SK-N-SH (cell line): Measurements from ENCODE around the gene CSNK2A2. TPM values are rescaled to one million over a fixed set of nuclear protein-coding genes. Genes with fewer than 3 reads are reported as not detected.

Experiments used
- CTCF ChIA-PET: fragments of 300-600, 350-600 bp; formaldehyde crosslinking; extraction: SDS; loops from one replicate; lab custom pipeline; 2021; lab: Yijun Ruan, JAX
- POLR2A ChIA-PET: fragments of 350-600 bp; sonication (Branson Sonifier 250); formaldehyde crosslinking; extraction: SDS; loops from one replicate; lab custom pipeline; 2020; ENCODE audit warnings: antibody characterized with exemption, inconsistent platforms; lab: Yijun Ruan, JAX
- DNase-seq: peaks from one replicate; pipeline ENCODE4 v3.0.0; 2012
- H2AFZ ChIP-seq: fragments of 200-600 bp; sonication (generic); 2 replicates; pipeline ENCODE4 v1.8.1; 2016; ENCODE audit warnings: antibody characterized with exemption, mild to moderate bottlenecking, low read depth
- H3F3A ChIP-seq: fragments of 200-600 bp; sonication (generic); replicated peaks from 2 replicates; pipeline ENCODE3; 2016; ENCODE audit warnings: antibody characterized with exemption, mild to moderate bottlenecking; ENCODE audit not compliant: insufficient read depth
- H3K27ac ChIP-seq, 2 experiments: fragments of 200-500 bp in 1 of 2; fragments of 200-600 bp in 1 of 2; sonication (Bioruptor generic) in 1 of 2; sonication (generic), shearing (Covaris generic) in 1 of 2; 2 replicates each; pipeline versions ENCODE4 v1.5.1 to v1.6.1; 2014 to 2016; ENCODE audit warnings: low read depth in 2 of 2, inconsistent platforms in 1 of 2, low read length in 1 of 2, mild to moderate bottlenecking in 1 of 2, mixed read lengths in 1 of 2
- H3K27me3 ChIP-seq: fragments of 200-600 bp; sonication (generic), shearing (Covaris generic); 2 replicates; pipeline ENCODE4 v1.6.1; 2016; ENCODE audit warnings: mixed run types; ENCODE audit not compliant: insufficient read depth
- H3K36me3 ChIP-seq, 2 experiments: fragments of 200-500 bp in 1 of 2; fragments of 200-600 bp in 1 of 2; sonication (Bioruptor generic) in 1 of 2; sonication (generic) in 1 of 2; replicated peaks in 1 of 2; 2 replicates each; pipeline versions ENCODE3 to v1.5.1; 2014 to 2016; ENCODE audit warnings: low read length in 1 of 2, mild to moderate bottlenecking in 1 of 2; ENCODE audit not compliant: insufficient read depth in 2 of 2, control insufficient read depth in 1 of 2
- H3K4me1 ChIP-seq, 2 experiments: fragments of 200-500 bp in 1 of 2; fragments of 200-600 bp in 1 of 2; sonication (Bioruptor generic) in 1 of 2; sonication (generic), shearing (Covaris generic) in 1 of 2; 2 replicates each; pipeline versions ENCODE4 v1.5.1 to v1.6.1; 2014 to 2016; ENCODE audit warnings: low read depth in 1 of 2, low read length in 1 of 2, mixed run types in 1 of 2; ENCODE audit not compliant: insufficient read depth in 2 of 2, control insufficient read depth in 1 of 2
- H3K4me2 ChIP-seq: fragments of 200-600 bp; sonication (generic), shearing (Covaris generic); 2 replicates; pipeline ENCODE4 v1.6.1; 2017; ENCODE audit warnings: mixed run types
- H3K4me3 ChIP-seq, 2 experiments: fragments of 200-500 bp in 1 of 2; fragments of 200-600 bp in 1 of 2; sonication (Bioruptor generic) in 1 of 2; sonication (generic), shearing (Covaris generic) in 1 of 2; 2 replicates each; pipeline versions ENCODE4 v1.5.1 to v1.8.1; 2014 to 2016; ENCODE audit warnings: low read depth in 2 of 2, inconsistent platforms in 1 of 2, low read length in 1 of 2, mild to moderate bottlenecking in 1 of 2, mixed read lengths in 1 of 2, moderate library complexity in 1 of 2
- H3K79me2 ChIP-seq: fragments of 200-600 bp; sonication (generic); 2 replicates; pipeline ENCODE4 v1.8.1; 2017; ENCODE audit warnings: mild to moderate bottlenecking; ENCODE audit not compliant: insufficient read depth
- H3K9ac ChIP-seq: fragments of 200-600 bp; sonication (generic); 2 replicates; pipeline ENCODE4 v1.6.1; 2017; ENCODE audit warnings: mixed run types
- H3K9me2 ChIP-seq: fragments of 200-600 bp; sonication (generic); 2 replicates; pipeline ENCODE4 v1.6.1; 2017; ENCODE audit warnings: mixed run types
- H3K9me3 ChIP-seq: fragments of 200-600 bp; sonication (generic); 2 replicates; pipeline ENCODE4 v1.6.1; 2017; ENCODE audit warnings: mixed run types, mild to moderate bottlenecking, moderate library complexity
- H4K20me1 ChIP-seq: fragments of 200-600 bp; sonication (generic); 2 replicates; pipeline ENCODE4 v1.6.1; 2017; ENCODE audit warnings: mild to moderate bottlenecking, mixed run types; ENCODE audit not compliant: insufficient read depth
- ELF1 ChIP-seq: IDR thresholded peaks from 2 replicates; pipeline ENCODE4 v1.4.0; 2012
- EP300 ChIP-seq, 2 experiments: IDR thresholded peaks; 2 replicates each; pipeline versions ENCODE4 v1.4.0 to v1.6.1; 2012; ENCODE audit warnings: borderline replicate concordance in 1 of 2, low read depth in 1 of 2, low read length in 1 of 2
- JUND ChIP-seq: IDR thresholded peaks from 2 replicates; pipeline ENCODE4 v1.4.0; 2012
- MEF2A ChIP-seq: IDR thresholded peaks from 2 replicates; pipeline ENCODE4 v1.4.0; 2012; ENCODE audit warnings: low read depth, borderline replicate concordance
- MXI1 ChIP-seq: IDR thresholded peaks from 2 replicates; pipeline ENCODE4 v1.6.1; 2012; ENCODE audit warnings: mild to moderate bottlenecking, low read depth, low read length, improper control_type of control experiment
- NRF1 ChIP-seq: IDR thresholded peaks from 2 replicates; pipeline ENCODE4 v1.6.1; 2012; ENCODE audit warnings: low read depth, mild to moderate bottlenecking, low read length
- RAD21 ChIP-seq: IDR thresholded peaks from 2 replicates; pipeline ENCODE4 v1.6.1; 2012; ENCODE audit warnings: mild to moderate bottlenecking, low read length
- RCOR1 ChIP-seq: fragments of 150-350 bp; IDR thresholded peaks from 2 replicates; pipeline ENCODE4 v1.6.1; 2017; ENCODE audit warnings: antibody characterized with exemption, low read length
- RFX5 ChIP-seq: IDR thresholded peaks from 2 replicates; pipeline ENCODE4 v1.6.1; 2012; ENCODE audit warnings: mild to moderate bottlenecking, improper control_type of control experiment, low read length
- SIN3A ChIP-seq: IDR thresholded peaks from 2 replicates; pipeline ENCODE4 v1.6.1; 2012; ENCODE audit warnings: low read depth, mild to moderate bottlenecking, low read length, moderate library complexity, borderline replicate concordance
- TAF1 ChIP-seq: IDR thresholded peaks from 2 replicates; pipeline ENCODE4 v1.6.1; 2012; ENCODE audit warnings: low read depth, mild to moderate bottlenecking, low read length, moderate library complexity, borderline replicate concordance
- TEAD4 ChIP-seq: IDR thresholded peaks from 2 replicates; pipeline ENCODE4 v1.4.0; 2012; ENCODE audit warnings: mild to moderate bottlenecking, borderline replicate concordance; ENCODE audit not compliant: insufficient read depth
- YY1 ChIP-seq: IDR thresholded peaks from 2 replicates; pipeline ENCODE4 v1.4.0; 2012; ENCODE audit warnings: low read depth, mild to moderate bottlenecking
- polyA plus RNA-seq, 3 experiments: library from polyadenylated mRNA; depleted of rRNA; stranded (reverse); fragments of >200 nt; gene quantifications; 2 replicates each; pipeline ENCODE4 v1.2.3, GENCODE V29; 2012
- TF ChIP-seq, protein P1 (sequence below): IDR thresholded peaks from 2 replicates; pipeline ENCODE4 v1.6.1; 2012; ENCODE audit warnings: mild to moderate bottlenecking, low read depth, low read length, moderate library complexity
- TF ChIP-seq, protein P2 (sequence below): fragments of 150-350 bp; IDR thresholded peaks from 2 replicates; pipeline ENCODE4 v1.6.1; 2016; ENCODE audit warnings: mild to moderate bottlenecking, low read depth, low read length
- TF ChIP-seq, protein P3 (sequence below): IDR thresholded peaks from 2 replicates; pipeline ENCODE4; 2012
- TF ChIP-seq, protein P4 (sequence below): fragments of 150-350 bp; IDR thresholded peaks from 2 replicates; pipeline ENCODE4 v1.6.1; 2017; ENCODE audit warnings: antibody characterized with exemption, low read length, low read depth, borderline replicate concordance
- TF ChIP-seq, protein P5 (sequence below): fragments of 200-600 bp; sonication (generic); IDR thresholded peaks from 2 replicates; pipeline ENCODE4 v1.6.1; 2017; ENCODE audit warnings: antibody characterized with exemption, mild to moderate bottlenecking, moderate library complexity

Gene CSNK2A2
- polyA plus RNA-seq, 1 of the 3 experiments (the other 2 are of a cell fraction), result 25.8 TPM

DNA sequence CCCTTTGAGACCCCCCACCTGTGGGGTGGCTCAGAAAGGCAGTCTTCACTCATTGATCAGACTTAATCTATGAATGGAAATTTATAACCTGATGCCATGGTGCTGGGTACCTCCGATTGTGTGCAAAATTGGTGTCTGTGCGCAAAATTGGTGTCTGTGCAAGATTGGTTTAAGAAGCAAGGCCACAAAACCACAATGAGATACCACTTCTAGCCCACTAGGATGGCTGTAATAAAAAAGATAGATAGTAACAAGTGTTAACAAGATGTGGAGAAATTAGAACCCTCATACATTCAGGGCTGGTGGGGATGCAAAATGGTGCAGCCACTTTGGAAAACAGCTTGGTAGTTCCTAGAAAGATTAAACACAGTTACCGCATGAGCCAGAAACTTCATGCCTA, 13.9 kb upstream of the CSNK2A2 start (continued):
- TF ChIP-seq RFX5, result no peak
- no peak for TF ChIP-seq RAD21
- TF ChIP-seq, protein P1, sequence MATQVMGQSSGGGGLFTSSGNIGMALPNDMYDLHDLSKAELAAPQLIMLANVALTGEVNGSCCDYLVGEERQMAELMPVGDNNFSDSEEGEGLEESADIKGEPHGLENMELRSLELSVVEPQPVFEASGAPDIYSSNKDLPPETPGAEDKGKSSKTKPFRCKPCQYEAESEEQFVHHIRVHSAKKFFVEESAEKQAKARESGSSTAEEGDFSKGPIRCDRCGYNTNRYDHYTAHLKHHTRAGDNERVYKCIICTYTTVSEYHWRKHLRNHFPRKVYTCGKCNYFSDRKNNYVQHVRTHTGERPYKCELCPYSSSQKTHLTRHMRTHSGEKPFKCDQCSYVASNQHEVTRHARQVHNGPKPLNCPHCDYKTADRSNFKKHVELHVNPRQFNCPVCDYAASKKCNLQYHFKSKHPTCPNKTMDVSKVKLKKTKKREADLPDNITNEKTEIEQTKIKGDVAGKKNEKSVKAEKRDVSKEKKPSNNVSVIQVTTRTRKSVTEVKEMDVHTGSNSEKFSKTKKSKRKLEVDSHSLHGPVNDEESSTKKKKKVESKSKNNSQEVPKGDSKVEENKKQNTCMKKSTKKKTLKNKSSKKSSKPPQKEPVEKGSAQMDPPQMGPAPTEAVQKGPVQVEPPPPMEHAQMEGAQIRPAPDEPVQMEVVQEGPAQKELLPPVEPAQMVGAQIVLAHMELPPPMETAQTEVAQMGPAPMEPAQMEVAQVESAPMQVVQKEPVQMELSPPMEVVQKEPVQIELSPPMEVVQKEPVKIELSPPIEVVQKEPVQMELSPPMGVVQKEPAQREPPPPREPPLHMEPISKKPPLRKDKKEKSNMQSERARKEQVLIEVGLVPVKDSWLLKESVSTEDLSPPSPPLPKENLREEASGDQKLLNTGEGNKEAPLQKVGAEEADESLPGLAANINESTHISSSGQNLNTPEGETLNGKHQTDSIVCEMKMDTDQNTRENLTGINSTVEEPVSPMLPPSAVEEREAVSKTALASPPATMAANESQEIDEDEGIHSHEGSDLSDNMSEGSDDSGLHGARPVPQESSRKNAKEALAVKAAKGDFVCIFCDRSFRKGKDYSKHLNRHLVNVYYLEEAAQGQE, result no peak
- no peak for TF ChIP-seq NRF1
- TF ChIP-seq, protein P2, sequence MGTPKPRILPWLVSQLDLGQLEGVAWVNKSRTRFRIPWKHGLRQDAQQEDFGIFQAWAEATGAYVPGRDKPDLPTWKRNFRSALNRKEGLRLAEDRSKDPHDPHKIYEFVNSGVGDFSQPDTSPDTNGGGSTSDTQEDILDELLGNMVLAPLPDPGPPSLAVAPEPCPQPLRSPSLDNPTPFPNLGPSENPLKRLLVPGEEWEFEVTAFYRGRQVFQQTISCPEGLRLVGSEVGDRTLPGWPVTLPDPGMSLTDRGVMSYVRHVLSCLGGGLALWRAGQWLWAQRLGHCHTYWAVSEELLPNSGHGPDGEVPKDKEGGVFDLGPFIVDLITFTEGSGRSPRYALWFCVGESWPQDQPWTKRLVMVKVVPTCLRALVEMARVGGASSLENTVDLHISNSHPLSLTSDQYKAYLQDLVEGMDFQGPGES, result no peak
- TF ChIP-seq, all 33 proteins: peak for 0

DNA sequence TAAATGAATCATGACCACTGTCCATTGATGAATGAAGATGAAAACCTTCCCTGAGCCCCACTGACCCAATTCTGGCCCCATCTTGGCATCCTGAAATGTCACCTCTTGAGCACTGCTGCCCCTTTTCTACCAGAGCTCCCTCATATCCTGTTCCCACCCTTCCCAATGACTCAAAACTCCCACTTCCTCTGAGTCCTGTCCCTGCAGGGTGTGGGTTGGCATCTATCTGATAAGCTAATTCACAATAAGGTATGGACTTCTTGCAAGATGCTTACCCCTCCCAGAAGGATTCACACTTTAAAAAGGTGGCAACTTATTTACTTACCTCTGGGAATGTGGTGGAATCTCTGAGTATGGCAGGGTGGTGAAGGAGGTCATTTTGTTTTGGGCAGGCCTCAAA, 13.3 kb upstream of the CSNK2A2 start:
- H3K9ac ChIP-seq, result no peak overlapping the region
- H3K9me3 ChIP-seq, result no peaks in the 10 kb centered on the region
- H3F3A ChIP-seq, result no peaks in the 10 kb centered on the region
- ChIA-PET POLR2A (no interaction called here), CTCF (no interaction called here)
- no peaks in the 10 kb centered on the region for H4K20me1 ChIP-seq
- DNase-seq, result no peak
- TF ChIP-seq RCOR1 (no peak), MEF2A (no peak), RFX5 (no peak), TAF1 (no peak), JUND (no peak), ELF1 (no peak), MXI1 (no peak), TEAD4 (no peak), SIN3A (no peak), YY1 (no peak), EP300 (IDR thresholded peaks at IDR 0.05; ENCODE audit: borderline replicate concordance in 1 of 2, low read depth in 1 of 2, low read length in 1 of 2) (no peak)
- TF ChIP-seq, protein P3, sequence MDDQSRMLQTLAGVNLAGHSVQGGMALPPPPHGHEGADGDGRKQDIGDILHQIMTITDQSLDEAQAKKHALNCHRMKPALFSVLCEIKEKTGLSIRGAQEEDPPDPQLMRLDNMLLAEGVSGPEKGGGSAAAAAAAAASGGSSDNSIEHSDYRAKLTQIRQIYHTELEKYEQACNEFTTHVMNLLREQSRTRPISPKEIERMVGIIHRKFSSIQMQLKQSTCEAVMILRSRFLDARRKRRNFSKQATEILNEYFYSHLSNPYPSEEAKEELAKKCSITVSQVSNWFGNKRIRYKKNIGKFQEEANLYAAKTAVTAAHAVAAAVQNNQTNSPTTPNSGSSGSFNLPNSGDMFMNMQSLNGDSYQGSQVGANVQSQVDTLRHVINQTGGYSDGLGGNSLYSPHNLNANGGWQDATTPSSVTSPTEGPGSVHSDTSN, result no peak
- TF ChIP-seq, protein P4, sequence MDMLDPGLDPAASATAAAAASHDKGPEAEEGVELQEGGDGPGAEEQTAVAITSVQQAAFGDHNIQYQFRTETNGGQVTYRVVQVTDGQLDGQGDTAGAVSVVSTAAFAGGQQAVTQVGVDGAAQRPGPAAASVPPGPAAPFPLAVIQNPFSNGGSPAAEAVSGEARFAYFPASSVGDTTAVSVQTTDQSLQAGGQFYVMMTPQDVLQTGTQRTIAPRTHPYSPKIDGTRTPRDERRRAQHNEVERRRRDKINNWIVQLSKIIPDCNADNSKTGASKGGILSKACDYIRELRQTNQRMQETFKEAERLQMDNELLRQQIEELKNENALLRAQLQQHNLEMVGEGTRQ, result no peak
- TF ChIP-seq, protein P5, sequence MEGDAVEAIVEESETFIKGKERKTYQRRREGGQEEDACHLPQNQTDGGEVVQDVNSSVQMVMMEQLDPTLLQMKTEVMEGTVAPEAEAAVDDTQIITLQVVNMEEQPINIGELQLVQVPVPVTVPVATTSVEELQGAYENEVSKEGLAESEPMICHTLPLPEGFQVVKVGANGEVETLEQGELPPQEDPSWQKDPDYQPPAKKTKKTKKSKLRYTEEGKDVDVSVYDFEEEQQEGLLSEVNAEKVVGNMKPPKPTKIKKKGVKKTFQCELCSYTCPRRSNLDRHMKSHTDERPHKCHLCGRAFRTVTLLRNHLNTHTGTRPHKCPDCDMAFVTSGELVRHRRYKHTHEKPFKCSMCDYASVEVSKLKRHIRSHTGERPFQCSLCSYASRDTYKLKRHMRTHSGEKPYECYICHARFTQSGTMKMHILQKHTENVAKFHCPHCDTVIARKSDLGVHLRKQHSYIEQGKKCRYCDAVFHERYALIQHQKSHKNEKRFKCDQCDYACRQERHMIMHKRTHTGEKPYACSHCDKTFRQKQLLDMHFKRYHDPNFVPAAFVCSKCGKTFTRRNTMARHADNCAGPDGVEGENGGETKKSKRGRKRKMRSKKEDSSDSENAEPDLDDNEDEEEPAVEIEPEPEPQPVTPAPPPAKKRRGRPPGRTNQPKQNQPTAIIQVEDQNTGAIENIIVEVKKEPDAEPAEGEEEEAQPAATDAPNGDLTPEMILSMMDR, result no peak
- TF ChIP-seq, protein P1, result no peak
- H3K4me2 ChIP-seq, result no peak overlapping the region
- no peaks in the 10 kb centered on the region for H3K9me2 ChIP-seq
- H3K79me2 ChIP-seq, result no peaks in the 10 kb centered on the region
- no peaks in the 10 kb centered on the region for H3K36me3 ChIP-seq
- no peak overlapping the region for H2AFZ ChIP-seq
- no peak overlapping the region for H3K4me3 ChIP-seq
- no peak overlapping the region for H3K27ac ChIP-seq
- peaks cover 1% of the 10 kb centered on the region; the same call in 1 of the 2 replicates for H3K27me3 ChIP-seq
- H3K4me1 ChIP-seq, result no peaks in the 10 kb centered on the region
